Keratinocyte (primary cell): ENCODE measurements around the gene SERPINA4.

ENCODE experiments used
- EZH2 ChIP-seq: IDR thresholded peaks from one replicate; pipeline ENCODE4 v1.6.1; 2012; ENCODE audit warnings: inconsistent platforms, mild to moderate bottlenecking, low read length, moderate library complexity
- TF ChIP-seq, protein P1 (sequence below), 3 experiments: IDR thresholded peaks in 1 of 3; conservative IDR thresholded peaks in 1 of 3; optimal IDR thresholded peaks in 1 of 3; 2 replicates in 2 of 3; 3 replicates in 1 of 3; pipeline versions ENCODE3 to v1.5.1; 2011; ENCODE audit warnings: low read length in 3 of 3, mild to moderate bottlenecking in 3 of 3, moderate library complexity in 2 of 3, control low read depth in 1 of 3, inconsistent platforms in 1 of 3; ENCODE audit not compliant: insufficient read depth in 2 of 3; ENCODE audit errors: extremely low read depth in 1 of 3

DNA sequence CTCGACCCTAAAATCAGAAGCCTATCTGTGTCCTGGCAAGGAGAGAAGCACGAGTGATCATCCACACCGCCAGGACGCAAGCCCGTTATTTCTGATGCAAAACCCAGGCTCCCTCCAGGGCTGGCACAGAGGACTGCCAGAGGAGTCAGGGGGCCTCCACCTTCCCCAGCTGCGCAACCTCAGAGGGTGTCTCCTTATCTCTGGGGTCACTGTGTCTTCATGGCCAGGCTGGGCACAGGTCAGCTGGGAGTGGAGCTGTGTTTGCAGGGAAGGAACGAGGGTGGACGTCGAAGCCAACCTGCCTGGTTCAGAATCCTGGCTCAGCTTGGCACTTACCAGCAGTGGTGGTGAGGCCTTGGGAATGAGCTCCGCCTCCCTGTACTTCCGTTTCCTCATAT, 38.9 kb downstream of the SERPINA4 start:
- TF ChIP-seq EZH2: no peak
- TF ChIP-seq, protein P1, sequence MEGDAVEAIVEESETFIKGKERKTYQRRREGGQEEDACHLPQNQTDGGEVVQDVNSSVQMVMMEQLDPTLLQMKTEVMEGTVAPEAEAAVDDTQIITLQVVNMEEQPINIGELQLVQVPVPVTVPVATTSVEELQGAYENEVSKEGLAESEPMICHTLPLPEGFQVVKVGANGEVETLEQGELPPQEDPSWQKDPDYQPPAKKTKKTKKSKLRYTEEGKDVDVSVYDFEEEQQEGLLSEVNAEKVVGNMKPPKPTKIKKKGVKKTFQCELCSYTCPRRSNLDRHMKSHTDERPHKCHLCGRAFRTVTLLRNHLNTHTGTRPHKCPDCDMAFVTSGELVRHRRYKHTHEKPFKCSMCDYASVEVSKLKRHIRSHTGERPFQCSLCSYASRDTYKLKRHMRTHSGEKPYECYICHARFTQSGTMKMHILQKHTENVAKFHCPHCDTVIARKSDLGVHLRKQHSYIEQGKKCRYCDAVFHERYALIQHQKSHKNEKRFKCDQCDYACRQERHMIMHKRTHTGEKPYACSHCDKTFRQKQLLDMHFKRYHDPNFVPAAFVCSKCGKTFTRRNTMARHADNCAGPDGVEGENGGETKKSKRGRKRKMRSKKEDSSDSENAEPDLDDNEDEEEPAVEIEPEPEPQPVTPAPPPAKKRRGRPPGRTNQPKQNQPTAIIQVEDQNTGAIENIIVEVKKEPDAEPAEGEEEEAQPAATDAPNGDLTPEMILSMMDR (optimal IDR thresholded peaks at IDR 0.05 in 1 of 3, IDR thresholded peaks at IDR 0.05 in 1 of 3, conservative IDR thresholded peaks at IDR 0.05 in 1 of 3; ENCODE audit: extremely low read depth in 1 of 3, insufficient read depth in 2 of 3, low read length in 3 of 3): no peak
